Calu3 (cell line): ENCODE measurements around the gene CHADL. TPM values are rescaled to one million over a fixed set of nuclear protein-coding genes. Genes with fewer than 3 reads are reported as not detected.

Experiments used
- BruUV-seq: library from RNA; stranded (reverse); fragments of 400-500 nt; replicated peaks from 2 replicates; lab custom pipeline; 2021; lab: Mats Ljungman, UMichigan
- CTCF ChIA-PET: fragments of 300-600 bp; sonication (Branson Sonifier 250); formaldehyde crosslinking; loops from one replicate; lab custom pipeline; 2022; ENCODE audit warnings: antibody characterized with exemption; lab: Charles Lee
- DNase-seq: peaks from one replicate; pipeline ENCODE4 v3.0.0; 2022
- H3K27ac Mint-ChIP-seq: one replicate; pipeline ENCODE4 v1.8.0; 2022; ENCODE audit warnings: mixed read lengths; ENCODE audit not compliant: unreplicated experiment
- H3K27me3 Mint-ChIP-seq: one replicate; pipeline ENCODE4 v1.8.0; 2022; ENCODE audit warnings: mixed read lengths; ENCODE audit not compliant: unreplicated experiment
- H3K36me3 Mint-ChIP-seq: one replicate; pipeline ENCODE4 v1.8.0; 2022; ENCODE audit warnings: mild to moderate bottlenecking, moderate library complexity, mixed read lengths; ENCODE audit not compliant: insufficient read depth, unreplicated experiment
- H3K4me1 Mint-ChIP-seq: one replicate; pipeline ENCODE4 v1.8.0; 2022; ENCODE audit warnings: mild to moderate bottlenecking, low read depth, mixed read lengths; ENCODE audit not compliant: unreplicated experiment
- H3K4me3 Mint-ChIP-seq: one replicate; pipeline ENCODE4 v1.8.0; 2022; ENCODE audit warnings: mild to moderate bottlenecking, low read depth, moderate library complexity, mixed read lengths; ENCODE audit not compliant: unreplicated experiment
- H3K9me3 Mint-ChIP-seq: one replicate; pipeline ENCODE4 v1.8.0; 2022; ENCODE audit warnings: low read depth, mixed read lengths; ENCODE audit not compliant: unreplicated experiment
- intact Hi-C: fragments of 100-400 bp; cut with micrococcal nuclease; formaldehyde crosslinking; loops from one replicate; pipeline ENCODE4 v1.10.0; 2022; ENCODE audit not compliant: unreplicated experiment
- total RNA-seq: library from RNA; stranded (reverse); gene quantifications from 2 replicates; pipeline ENCODE4 v1.2.3, GENCODE V29; 2022
- TF ChIP-seq, protein P1 (sequence below): fragments of 200-600 bp; IDR thresholded peaks from one replicate; pipeline ENCODE4 v1.8.0; 2022; ENCODE audit warnings: antibody characterized with exemption; ENCODE audit not compliant: unreplicated experiment

CHADL gene
- total RNA-seq, 1 experiment from 2014 or later = 0.73 TPM

DNA sequence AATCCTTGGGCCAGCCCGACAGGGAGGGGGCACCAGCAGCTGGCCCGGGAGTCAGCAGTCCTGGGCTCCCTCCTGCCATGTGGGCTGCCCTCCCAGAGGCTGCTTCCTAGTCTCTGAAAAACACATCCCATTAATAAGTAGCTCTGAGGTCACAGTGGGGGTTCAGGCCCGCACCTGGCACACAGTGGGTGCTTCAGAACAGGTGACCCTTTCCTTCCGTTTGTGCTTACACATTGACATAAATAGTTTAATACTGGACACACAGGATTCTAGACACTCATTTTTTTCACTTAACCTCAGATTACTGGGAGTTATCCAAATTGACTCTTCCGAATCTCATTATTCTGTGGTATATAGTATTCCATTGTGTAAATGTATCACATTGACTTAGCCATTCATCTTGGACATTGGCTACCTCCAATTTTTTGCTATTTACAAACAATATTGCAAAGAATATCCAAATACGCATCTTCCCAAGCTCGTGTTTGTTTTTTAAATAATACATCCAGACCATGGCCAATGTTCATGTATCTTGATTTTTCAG lies 474 bp upstream of the CHADL start:
- H3K27me3 Mint-ChIP-seq = no peaks in the 10 kb centered on the region
- no peak overlapping the region for H3K4me3 Mint-ChIP-seq
- H3K36me3 Mint-ChIP-seq = peaks cover 74% of the 10 kb centered on the region
- intact Hi-C loops = no loop called here
- TF ChIP-seq, protein P1, sequence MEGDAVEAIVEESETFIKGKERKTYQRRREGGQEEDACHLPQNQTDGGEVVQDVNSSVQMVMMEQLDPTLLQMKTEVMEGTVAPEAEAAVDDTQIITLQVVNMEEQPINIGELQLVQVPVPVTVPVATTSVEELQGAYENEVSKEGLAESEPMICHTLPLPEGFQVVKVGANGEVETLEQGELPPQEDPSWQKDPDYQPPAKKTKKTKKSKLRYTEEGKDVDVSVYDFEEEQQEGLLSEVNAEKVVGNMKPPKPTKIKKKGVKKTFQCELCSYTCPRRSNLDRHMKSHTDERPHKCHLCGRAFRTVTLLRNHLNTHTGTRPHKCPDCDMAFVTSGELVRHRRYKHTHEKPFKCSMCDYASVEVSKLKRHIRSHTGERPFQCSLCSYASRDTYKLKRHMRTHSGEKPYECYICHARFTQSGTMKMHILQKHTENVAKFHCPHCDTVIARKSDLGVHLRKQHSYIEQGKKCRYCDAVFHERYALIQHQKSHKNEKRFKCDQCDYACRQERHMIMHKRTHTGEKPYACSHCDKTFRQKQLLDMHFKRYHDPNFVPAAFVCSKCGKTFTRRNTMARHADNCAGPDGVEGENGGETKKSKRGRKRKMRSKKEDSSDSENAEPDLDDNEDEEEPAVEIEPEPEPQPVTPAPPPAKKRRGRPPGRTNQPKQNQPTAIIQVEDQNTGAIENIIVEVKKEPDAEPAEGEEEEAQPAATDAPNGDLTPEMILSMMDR = no peak
- H3K9me3 Mint-ChIP-seq = no peaks in the 10 kb centered on the region
- no peak overlapping the region for H3K27ac Mint-ChIP-seq
- CTCF ChIA-PET = interaction anchor here (0.6 to 0.7 kb wide), 2 partner anchors 36 to 396 kb away, joined by 3 to 6 read pairs; no protein-coding TSS in a partner anchor
- DNase-seq = no peak
- TSS peak; percentile 5 for BruUV-seq
- H3K4me1 Mint-ChIP-seq = no peaks in the 10 kb centered on the region

- peak overlapping the region; percentile 3 for H3K4me3 Mint-ChIP-seq
- no peaks in the 10 kb centered on the region for H3K4me1 Mint-ChIP-seq
Observed at GRCh38 chr22:41239443-41240128, 1.1 kb downstream of the CHADL start.

DNA sequence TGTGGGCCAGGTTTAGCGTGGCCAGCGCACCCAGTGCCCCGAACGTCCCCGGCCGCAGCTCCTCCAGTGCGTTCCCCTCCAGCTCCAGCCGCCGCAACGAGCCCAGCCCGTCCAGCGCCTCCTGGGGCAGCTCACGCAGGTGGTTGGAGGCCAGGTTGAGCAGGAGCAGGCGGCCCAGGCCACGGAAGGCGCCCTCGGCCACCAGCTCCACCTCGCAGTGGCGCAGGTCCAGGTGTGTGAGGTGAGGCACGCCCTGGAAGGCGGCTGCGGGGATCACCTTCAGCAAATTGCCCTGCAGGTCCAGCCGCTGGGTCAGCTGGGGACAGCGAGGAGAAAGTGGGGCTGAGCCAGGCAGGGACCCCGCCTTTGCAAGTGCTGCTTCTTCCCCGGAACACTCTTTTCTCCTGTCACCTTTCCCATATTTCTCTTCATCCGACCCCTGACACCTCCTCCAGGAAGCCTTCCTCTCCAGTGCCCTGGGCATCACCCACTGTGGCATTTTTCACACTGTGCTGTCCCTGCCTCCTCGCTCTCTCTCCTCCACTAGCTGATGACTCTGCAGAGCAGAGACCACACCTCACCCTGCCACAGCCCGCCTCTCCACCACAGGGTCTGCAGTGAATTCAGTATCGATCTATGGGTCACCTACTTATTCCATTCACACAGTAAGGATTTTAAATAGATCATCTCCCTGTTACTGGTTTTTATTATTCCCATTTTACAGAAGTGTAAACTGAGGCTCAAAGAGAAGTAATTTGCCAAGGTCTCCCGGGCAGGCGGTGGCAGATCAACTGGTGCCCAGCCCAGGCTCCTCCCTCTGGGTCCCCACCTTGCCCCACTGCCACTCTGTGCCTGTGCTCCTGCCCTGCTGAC lies 1.9 kb downstream of the CHADL start:
- no peaks in the 10 kb centered on the region for H3K4me1 Mint-ChIP-seq
- H3K27ac Mint-ChIP-seq = peak overlapping the region; percentile 2
- no peak for DNase-seq
- no TSS peak for BruUV-seq
- peak overlapping the region; percentile 3 for H3K4me3 Mint-ChIP-seq
- H3K27me3 Mint-ChIP-seq = no peaks in the 10 kb centered on the region
- CTCF ChIA-PET = interaction anchor here (0.6 to 2.0 kb wide), 4 partner anchors 16 to 316 kb away, joined by 3 to 51 read pairs (median 6); no protein-coding TSS in a partner anchor
- H3K36me3 Mint-ChIP-seq = peaks cover 51% of the 10 kb centered on the region
- intact Hi-C loops = loop anchor here (5.0 kb wide), 1 partner anchor 317 kb away; no protein-coding TSS in a partner anchor
- TF ChIP-seq, protein P1 = no peak
- H3K9me3 Mint-ChIP-seq = no peaks in the 10 kb centered on the region

More at GRCh38 chr22:41239443-41240128, 1.1 kb downstream of the CHADL start:
- TF ChIP-seq, protein P1 = no peak
- H3K27me3 Mint-ChIP-seq = no peaks in the 10 kb centered on the region
- intact Hi-C loops = loop anchor here (5.0 kb wide), 1 partner anchor 317 kb away; no protein-coding TSS in a partner anchor
- no peaks in the 10 kb centered on the region for H3K9me3 Mint-ChIP-seq
- DNase-seq = no peak
- peaks cover 58% of the 10 kb centered on the region for H3K36me3 Mint-ChIP-seq
- CTCF ChIA-PET = interaction anchor here (0.8 kb wide), 1 partner anchor 317 kb away, joined by 3 read pairs; no protein-coding TSS in a partner anchor
- no peak overlapping the region for H3K27ac Mint-ChIP-seq
- BruUV-seq = no TSS peak
